ENCODE data around the gene ADGRF4.

GRCh38 chr6:47680051-47680450 lies 18.3 kb upstream of the ADGRF4 start:
- TF ChIP-seq CTCF (IDR thresholded peaks at IDR 0.05): no peak
- no peak for TF ChIP-seq POLR2A (IDR thresholded peaks at IDR 0.05)
